Measurements from ENCODE around the gene BMPR1B. TPM values are rescaled to one million over a fixed set of nuclear protein-coding genes. Genes with fewer than 3 reads are reported as not detected.

Gene BMPR1B
- total and polyA plus RNA-seq, 2 of the 4 experiments (the other 2 are of a cell fraction), result 0.24 to 0.90 TPM

GRCh38 chr4:94765174-94765573, 7.4 kb downstream of the BMPR1B start:
- TF ChIP-seq CEBPB (IDR thresholded peaks at IDR 0.05; ENCODE audit: low read depth, low read length), result no peak
- TF ChIP-seq NFE2L2 (IDR thresholded peaks at IDR 0.05; ENCODE audit: low read depth, low read length), result no peak
- no peak for TF ChIP-seq POLR2A (IDR thresholded peaks at IDR 0.05; ENCODE audit: low read depth, low read length)
- no peak for TF ChIP-seq MXI1 (IDR thresholded peaks at IDR 0.05; ENCODE audit: borderline replicate concordance, low read depth, low read length)
- TF ChIP-seq MAZ (IDR thresholded peaks at IDR 0.05; ENCODE audit: borderline replicate concordance, low read depth, low read length), result no peak
- no peak for TF ChIP-seq RCOR1 (IDR thresholded peaks at IDR 0.05; ENCODE audit: insufficient replicate concordance, low read length)
- TF ChIP-seq CHD1 (IDR thresholded peaks at IDR 0.05; ENCODE audit: low read depth, low read length), result no peak
- TF ChIP-seq SMC3 (IDR thresholded peaks at IDR 0.05; ENCODE audit: low read depth, low read length), result no peak
- TF ChIP-seq RAD21 (IDR thresholded peaks at IDR 0.05; ENCODE audit: low read length), result no peak
- no peak for TF ChIP-seq CTCF (conservative IDR thresholded peaks at IDR 0.05; ENCODE audit: low read depth, low read length)
- TF ChIP-seq ELK1 (IDR thresholded peaks at IDR 0.05; ENCODE audit: borderline replicate concordance, low read depth, low read length), result no peak
- no peak for TF ChIP-seq RFX5 (IDR thresholded peaks at IDR 0.05; ENCODE audit: low read depth, low read length)
- TF ChIP-seq USF2 (IDR thresholded peaks at IDR 0.05; ENCODE audit: low read depth, low read length), result no peak
- TF ChIP-seq BHLHE40 (IDR thresholded peaks at IDR 0.05; ENCODE audit: low read depth, low read length), result no peak
- Histone ChIP-seq H2AFZ (replicated peaks; ENCODE audit: low read length, poor library complexity) (no peak overlapping the region), H2AK5ac (ENCODE audit: low read depth, low read length) (no peak overlapping the region), H2BK15ac (ENCODE audit: low read depth, low read length) (no peak overlapping the region), H3K36me3 (ENCODE audit: control insufficient read depth, insufficient read depth, low read length) (no peaks in the 10 kb centered on the region), H3K18ac (ENCODE audit: low read depth, low read length) (no peak overlapping the region), H3K9me3 (ENCODE audit: control insufficient read depth, insufficient read depth, low read length) (no peaks in the 10 kb centered on the region), H4K20me1 (ENCODE audit: insufficient read depth, low read length) (no peaks in the 10 kb centered on the region), H4K91ac (ENCODE audit: insufficient read depth, low read depth, low read length) (no peak overlapping the region), H2AK9ac (replicated peaks; ENCODE audit: low read depth, low read length, poor library complexity) (no peak overlapping the region), H3K23ac (ENCODE audit: low read depth, low read length) (no peak overlapping the region), H2BK120ac (ENCODE audit: low read depth, low read length) (no peak overlapping the region), H3K4me1 (ENCODE audit: control insufficient read depth, insufficient read depth, low read length) (no peaks in the 10 kb centered on the region), H3K79me1 (ENCODE audit: low read depth in 1 of 2, low read length in 2 of 2) (no peaks in the 10 kb centered on the region), H3K14ac (replicated peaks; ENCODE audit: low read depth, low read length) (no peak overlapping the region), H3K27me3 (ENCODE audit: control insufficient read depth, insufficient read depth, low read length) (peaks cover 5% of the 10 kb centered on the region; the same call in 1 of the 2 replicates), H4K5ac (ENCODE audit: low read depth, low read length) (no peak overlapping the region), H3K9ac (ENCODE audit: low read depth, low read length) (no peak overlapping the region), H3K56ac (ENCODE audit: extremely low read depth, insufficient read depth, low read length) (no peak overlapping the region), H2BK5ac (ENCODE audit: low read depth, low read length, poor library complexity, severe bottlenecking) (no peak overlapping the region), H2BK20ac (ENCODE audit: low read depth, low read length) (no peak overlapping the region), H3K4me2 (ENCODE audit: low read depth, low read length) (no peak overlapping the region), H3K4ac (ENCODE audit: low read depth, low read length) (no peak overlapping the region), H4K8ac (ENCODE audit: low read depth in 2 of 2, low read length in 2 of 2) (no peak overlapping the region), H3K27ac (ENCODE audit: insufficient read depth, low read length) (no peak overlapping the region), H3K4me3 (ENCODE audit: insufficient read depth, low read depth, low read length) (no peak overlapping the region), H3K9me1 (ENCODE audit: insufficient read depth, low read length) (no peaks in the 10 kb centered on the region)
- in situ Hi-C loops (cut with MboI; ENCODE audit: low sequenced_read_pairs) (loop anchor here (25.0 kb wide), 1 partner anchor 347 kb away; no protein-coding TSS in a partner anchor), dilution Hi-C loops (cut with HindIII; ENCODE audit: low sequenced_read_pairs, unreplicated experiment) (no loop called here), intact Hi-C loops (cut with micrococcal nuclease) (no loop called here)
- POLR2A ChIA-PET (ENCODE audit: unreplicated experiment), result no interaction called here
- no CpG with 5 or more reads among the region's 3 CpGs for WGBS, 2 experiments (ENCODE audit: extremely low coverage in 2 of 2, insufficient read length in 1 of 2)
- DNase-seq, result no peak
- BruUV-seq (replicated peaks), result no TSS peak
- ATAC-seq (ENCODE audit: low read depth), result no peak
- CTCF ChIA-PET, result no interaction called here

Data from IMR-90 (cell line).